HG02885 (cell line): ENCODE measurements around the gene SLC37A4.
"Not testable (repeated sequence)": the region's sequence is repeated elsewhere in the genome, so short reads cannot be mapped to it uniquely, and the experiment has no call there.

ENCODE experiments used
- ATAC-seq: cut with Tn5 transposase; IDR thresholded peaks from one replicate; pipeline ENCODE4 v1.9.1; 2021; ENCODE audit warnings: mild to moderate bottlenecking; ENCODE audit not compliant: unreplicated experiment, poor library complexity

The SLC37A4 gene

GRCh38 chr11:119019996-119020395 lies 10.7 kb downstream of the SLC37A4 start:
- ATAC-seq, result no peak

- ATAC-seq, result peak; percentile 86
Measured at GRCh38 chr11:119018074-119018938, 12.4 kb downstream of the SLC37A4 start, which contains the start of the genes RPS25 and TRAPPC4. Gene RPS25 (minus strand): TSS chr11:119018343. CDS start chr11:119018284, 59 bp downstream. Gene TRAPPC4 (plus strand): TSS chr11:119018766. CDS start chr11:119018796, 30 bp downstream.

GRCh38 chr11:119017377-119017776 lies 13.3 kb downstream of the SLC37A4 start:
- not testable (repeated sequence) for ATAC-seq

GRCh38 chr11:119016216-119017009 lies 14.3 kb downstream of the SLC37A4 start:
- ATAC-seq, result no peak

- no peak for ATAC-seq
Measured at GRCh38 chr11:119015054-119015611, 15.5 kb downstream of the SLC37A4 start.

GRCh38 chr11:119014209-119014924 lies 16.3 kb downstream of the SLC37A4 start:
- ATAC-seq, result no peak

- no peak for ATAC-seq
Measured at GRCh38 chr11:119012629-119013170, 18.0 kb downstream of the SLC37A4 start.

GRCh38 chr11:119011476-119012053 lies 19.1 kb downstream of the SLC37A4 start:
- ATAC-seq, result no peak

- ATAC-seq, result no peak
Measured at GRCh38 chr11:119006656-119007055, 24.0 kb downstream of the SLC37A4 start.

- no peak for ATAC-seq
Measured at GRCh38 chr11:119000906-119001305, 29.8 kb downstream of the SLC37A4 start.

- no peak for ATAC-seq
Measured at GRCh38 chr11:118998822-118999221, 31.9 kb downstream of the SLC37A4 start.

GRCh38 chr11:118998388-118998717 lies 32.3 kb downstream of the SLC37A4 start:
- ATAC-seq, result no peak

- peak; percentile 92 for ATAC-seq
Measured at GRCh38 chr11:118997627-118998387, 32.9 kb downstream of the SLC37A4 start, which contains the start of gene CENATAC. Gene CENATAC (plus strand): TSS chr11:118998138. CDS start chr11:118998198, 60 bp downstream.

- ATAC-seq, result peak; percentile 19
Measured at GRCh38 chr11:118996926-118997626, 33.6 kb downstream of the SLC37A4 start.

GRCh38 chr11:118991486-118992038 lies 39.1 kb downstream of the SLC37A4 start:
- ATAC-seq, result not testable (repeated sequence)

GRCh38 chr11:118988280-118988679 lies 42.4 kb downstream of the SLC37A4 start:
- ATAC-seq, result no peak

GRCh38 chr11:118984825-118985224 lies 45.9 kb downstream of the SLC37A4 start:
- ATAC-seq, result no peak

- ATAC-seq, result not testable (repeated sequence)
Measured at GRCh38 chr11:118984337-118984736, 46.3 kb downstream of the SLC37A4 start.
